SK-N-MC (cell line): ENCODE results near the gene SDK1.

ENCODE experiments used
- DNase-seq: peaks from one replicate; pipeline ENCODE4 v3.0.0-alpha.2; 2011; ENCODE audit warnings: low read depth, low spot score
- H3K27ac ChIP-seq: fragments of 200-600 bp; sonication (generic); 2 replicates; pipeline ENCODE4 v1.5.1; 2016; ENCODE audit warnings: mixed run types
- H3K36me3 ChIP-seq: fragments of 200-600 bp; sonication (generic); 2 replicates; pipeline ENCODE4 v1.6.1; 2017; ENCODE audit warnings: antibody characterized with exemption, low read length, mixed read lengths; ENCODE audit not compliant: insufficient read depth
- H3K4me3 ChIP-seq: fragments of 200-600 bp; sonication (generic); 2 replicates; pipeline ENCODE4 v1.5.1; 2016
- H3K9ac ChIP-seq: fragments of 200-600 bp; sonication (generic); 2 replicates; pipeline ENCODE4 v1.8.0; 2017; ENCODE audit warnings: mixed run types, mixed read lengths; ENCODE audit not compliant: insufficient read length
- H3K9me3 ChIP-seq: fragments of 200-600 bp; sonication (generic); 2 replicates; pipeline ENCODE4 v1.6.1; 2017; ENCODE audit warnings: low read depth, mild to moderate bottlenecking, antibody characterized with exemption, low read length, moderate library complexity, mixed read lengths
- EZH2 ChIP-seq: fragments of 200-600 bp; sonication (generic); IDR thresholded peaks from one replicate; pipeline ENCODE4 v1.6.1; 2017; ENCODE audit warnings: antibody characterized with exemption
- FOXP2 ChIP-seq: optimal IDR thresholded peaks from 2 replicates; pipeline ENCODE3; 2011; ENCODE audit warnings: mild to moderate bottlenecking, moderate library complexity; ENCODE audit not compliant: insufficient read depth; ENCODE audit errors: extremely low read length, control extremely low read depth
- POLR2AphosphoS5 ChIP-seq: IDR thresholded peaks from 2 replicates; pipeline ENCODE4 v1.6.1; 2012; ENCODE audit warnings: mild to moderate bottlenecking, low read depth, low read length, borderline replicate concordance

SDK1 gene

DNA sequence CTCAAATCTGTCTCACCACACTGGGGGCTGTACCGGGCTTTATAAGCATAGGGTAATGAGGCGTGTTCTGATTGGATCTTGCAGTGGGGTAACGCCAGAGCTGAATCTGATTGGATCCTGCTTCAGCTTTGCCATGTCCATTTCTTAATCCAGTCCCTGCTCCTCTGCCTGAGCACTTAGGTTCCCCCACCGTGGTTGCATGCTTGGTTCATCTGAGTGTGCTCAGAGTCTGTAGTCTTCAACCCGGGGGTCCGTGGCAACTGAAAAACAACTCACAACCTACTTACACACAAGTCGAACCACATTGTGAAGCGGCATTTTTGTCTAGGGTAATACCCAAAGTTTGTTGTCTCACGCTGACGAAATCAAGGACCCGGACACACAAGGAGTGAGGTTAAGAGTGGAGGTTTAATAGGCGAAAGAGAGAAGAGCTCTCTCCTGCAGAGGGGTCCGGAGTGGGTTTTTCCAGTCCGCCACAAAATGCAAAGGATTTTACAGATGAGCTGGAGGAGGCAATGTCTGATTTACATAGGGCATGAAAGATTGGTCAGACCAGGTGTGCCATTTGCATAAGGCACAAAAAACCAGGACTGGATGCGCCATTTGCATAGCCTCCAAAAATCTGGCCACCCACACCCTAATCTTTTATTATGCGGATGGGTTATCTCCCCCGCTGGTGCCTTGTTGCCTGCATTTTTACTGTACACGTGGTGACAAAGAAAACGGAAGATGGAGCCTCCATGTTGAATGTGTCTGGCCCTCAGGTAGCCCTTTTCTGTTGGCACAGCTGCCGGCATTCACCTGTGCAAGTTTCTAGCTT lies 739.3 kb downstream of the SDK1 start:
- Histone ChIP-seq H3K27ac (no peak overlapping the region), H3K9me3 (no peaks in the 10 kb centered on the region), H3K9ac (no peak overlapping the region), H3K4me3 (no peak overlapping the region), H3K36me3 (no peaks in the 10 kb centered on the region)
- DNase-seq: no peak
- TF ChIP-seq POLR2AphosphoS5 (no peak), FOXP2 (no peak), EZH2 (no peak)

DNA sequence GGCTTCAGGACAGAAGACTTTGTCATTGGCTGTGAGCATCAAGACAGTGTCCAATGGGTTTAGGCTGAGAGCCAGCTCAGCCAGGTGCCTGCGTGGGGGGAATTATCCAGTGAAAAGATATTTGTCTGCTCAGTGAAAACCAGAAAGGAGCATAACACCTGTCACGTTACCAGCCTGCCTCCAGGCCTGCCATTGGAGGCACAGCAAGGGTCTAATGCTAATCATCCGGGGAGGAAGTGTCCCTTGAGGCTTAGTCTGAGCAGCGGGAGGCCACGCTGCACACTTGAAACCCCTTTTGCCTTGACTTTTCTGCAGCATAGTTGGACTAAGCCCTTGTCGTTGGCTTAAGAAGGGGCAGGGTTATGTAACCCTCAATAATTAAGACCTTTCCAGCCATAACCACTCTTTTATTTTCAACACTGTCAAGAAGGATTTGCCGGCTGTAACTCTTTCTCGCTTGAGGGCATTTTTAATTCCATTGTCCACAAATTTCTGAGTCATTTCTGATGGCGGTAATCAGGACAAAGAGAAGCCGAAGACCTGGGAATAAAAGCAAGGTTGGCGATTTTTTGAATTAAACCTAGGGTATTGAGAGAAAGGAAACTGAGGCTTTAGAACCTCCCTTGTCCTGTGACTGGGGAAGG lies 741.5 kb downstream of the SDK1 start:
- DNase-seq: no peak
- H3K4me3 ChIP-seq: no peak overlapping the region
- H3K9me3 ChIP-seq: no peaks in the 10 kb centered on the region

DNA sequence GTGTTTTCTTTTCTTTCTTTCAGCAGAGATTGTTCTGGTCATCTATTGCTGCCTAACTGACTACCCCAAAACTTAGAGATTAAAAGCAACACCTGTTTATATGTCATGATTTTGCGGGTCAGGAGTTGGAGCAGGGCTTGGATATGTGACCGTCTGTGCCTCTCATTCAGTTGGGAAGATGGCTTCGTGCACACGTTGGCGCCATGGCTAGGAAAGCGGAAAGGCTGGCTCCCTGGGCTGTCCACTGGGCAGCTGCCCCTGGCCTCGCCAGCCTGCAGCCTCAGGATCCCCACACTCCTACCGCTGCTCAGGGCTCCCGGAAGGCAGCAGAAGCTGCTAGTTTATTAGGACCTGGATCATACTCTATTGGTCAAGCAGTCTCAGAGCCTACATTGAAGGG lies 742.9 kb downstream of the SDK1 start:
- H3K4me3 ChIP-seq: no peak overlapping the region
- no peak for DNase-seq
- no peaks in the 10 kb centered on the region; the same call in 1 of the 2 replicates for H3K36me3 ChIP-seq
- no peaks in the 10 kb centered on the region for H3K9me3 ChIP-seq
- H3K27ac ChIP-seq: no peak overlapping the region
- H3K9ac ChIP-seq: no peak overlapping the region
- TF ChIP-seq POLR2AphosphoS5 (no peak), EZH2 (no peak), FOXP2 (no peak)

More for the DNA sequence above, 741.5 kb downstream of the SDK1 start:
- Histone ChIP-seq H3K36me3 (no peaks in the 10 kb centered on the region), H3K27ac (no peak overlapping the region), H3K9ac (no peak overlapping the region)
- no peak for TF ChIP-seq FOXP2
- no peak for TF ChIP-seq EZH2
- TF ChIP-seq POLR2AphosphoS5: no peak

DNA sequence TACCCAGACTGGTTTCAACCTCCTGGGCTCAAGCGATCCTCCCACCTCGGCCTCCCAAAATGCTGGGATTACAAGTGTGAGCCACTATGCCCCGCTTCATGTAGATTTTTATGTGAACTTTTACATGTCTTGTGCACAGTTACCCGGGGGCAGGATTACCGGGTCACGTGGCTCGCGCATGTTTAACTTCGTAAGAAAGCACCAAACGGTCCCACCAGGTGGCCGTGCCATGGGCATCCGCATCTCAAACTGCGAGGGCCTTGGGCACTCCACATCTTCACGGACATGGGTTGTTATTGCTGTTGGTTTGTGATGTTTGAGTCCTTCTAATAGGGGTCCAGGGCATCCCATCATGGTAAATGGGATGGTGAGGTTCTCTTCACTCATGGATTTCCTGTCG lies 744.4 kb downstream of the SDK1 start:
- H3K4me3 ChIP-seq: no peak overlapping the region
- H3K9me3 ChIP-seq: no peaks in the 10 kb centered on the region
- H3K9ac ChIP-seq: no peak overlapping the region
- no peak for TF ChIP-seq EZH2
- TF ChIP-seq POLR2AphosphoS5: no peak
- TF ChIP-seq FOXP2: no peak
- DNase-seq: no peak
- peaks cover 3% of the 10 kb centered on the region; the same call in 1 of the 2 replicates for H3K36me3 ChIP-seq
- H3K27ac ChIP-seq: no peak overlapping the region

DNA sequence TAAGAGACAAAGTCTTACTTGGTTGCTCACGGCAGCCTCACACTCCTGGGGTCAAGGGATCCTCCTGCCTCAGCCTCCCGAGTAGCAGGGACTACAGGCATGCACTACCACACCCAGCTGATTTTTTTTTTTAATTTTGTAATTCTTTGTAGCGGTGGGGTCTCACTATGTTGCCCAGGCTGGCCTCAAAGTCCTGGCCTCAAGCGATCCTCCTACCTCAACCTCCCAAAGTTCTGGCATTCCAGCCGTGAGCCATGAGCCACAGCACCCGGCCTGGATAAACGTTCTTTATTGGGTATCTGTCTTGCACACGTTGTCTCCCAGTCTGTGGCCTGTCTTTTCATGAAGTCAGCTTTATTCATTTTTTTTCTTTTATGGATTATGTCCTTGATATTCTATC lies 744.9 kb downstream of the SDK1 start:
- no peak overlapping the region for H3K27ac ChIP-seq
- H3K9me3 ChIP-seq: no peaks in the 10 kb centered on the region
- H3K4me3 ChIP-seq: no peak overlapping the region
- peaks cover 3% of the 10 kb centered on the region; the same call in 1 of the 2 replicates for H3K36me3 ChIP-seq
- no peak overlapping the region for H3K9ac ChIP-seq
- no peak for DNase-seq
- TF ChIP-seq EZH2 (no peak), FOXP2 (no peak), POLR2AphosphoS5 (no peak)

DNA sequence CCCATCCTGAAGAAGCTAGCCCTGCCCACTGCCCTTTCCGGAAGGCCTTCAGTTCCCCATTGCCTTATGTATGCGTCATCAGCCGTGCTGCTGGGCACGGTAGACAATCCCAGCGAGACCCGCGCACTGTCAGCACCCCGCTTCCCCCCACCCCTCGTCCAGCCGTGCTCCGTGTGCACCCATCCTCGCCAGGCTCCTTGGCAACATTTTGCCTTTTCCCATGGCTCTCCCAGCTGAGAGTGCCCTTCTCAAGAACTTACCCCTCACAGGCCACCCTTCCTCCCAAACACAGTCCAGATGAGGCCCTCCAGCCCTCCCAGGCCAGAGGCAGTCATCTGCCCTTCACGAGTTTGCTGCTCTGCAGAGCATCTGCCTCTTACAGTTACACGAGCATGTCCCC lies 747.3 kb downstream of the SDK1 start:
- H3K4me3 ChIP-seq: no peak overlapping the region
- TF ChIP-seq FOXP2: no peak
- no peak for TF ChIP-seq EZH2
- peaks cover 12% of the 10 kb centered on the region; the same call in 1 of the 2 replicates for H3K36me3 ChIP-seq

DNA sequence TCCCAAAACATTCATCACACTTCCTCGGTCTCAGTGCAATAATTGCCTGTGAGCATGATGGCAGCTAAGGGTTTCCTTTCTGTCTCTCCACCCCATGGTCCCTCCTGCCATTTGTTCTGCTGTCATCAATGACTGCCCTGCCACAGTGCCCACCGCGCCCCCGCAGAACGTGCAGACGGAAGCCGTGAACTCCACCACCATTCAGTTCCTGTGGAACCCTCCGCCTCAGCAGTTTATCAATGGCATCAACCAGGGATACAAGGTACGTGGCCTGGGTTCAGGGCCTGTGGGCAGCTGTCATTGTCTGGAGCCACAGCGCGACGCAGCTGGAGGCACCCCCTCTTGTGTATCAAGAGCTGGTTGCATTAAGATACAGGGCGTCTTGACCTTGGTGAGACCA lies 748.1 kb downstream of the SDK1 start:
- no peaks in the 10 kb centered on the region for H3K9me3 ChIP-seq
- no peak overlapping the region for H3K4me3 ChIP-seq
- H3K36me3 ChIP-seq: peaks cover 16% of the 10 kb centered on the region
- no peak for DNase-seq
- TF ChIP-seq POLR2AphosphoS5 (no peak), EZH2 (no peak), FOXP2 (no peak)
- H3K27ac ChIP-seq: no peak overlapping the region
- H3K9ac ChIP-seq: no peak overlapping the region

More for the DNA sequence above, 747.3 kb downstream of the SDK1 start:
- Histone ChIP-seq H3K9me3 (no peaks in the 10 kb centered on the region), H3K27ac (no peak overlapping the region), H3K9ac (no peak overlapping the region)
- DNase-seq: no peak

DNA sequence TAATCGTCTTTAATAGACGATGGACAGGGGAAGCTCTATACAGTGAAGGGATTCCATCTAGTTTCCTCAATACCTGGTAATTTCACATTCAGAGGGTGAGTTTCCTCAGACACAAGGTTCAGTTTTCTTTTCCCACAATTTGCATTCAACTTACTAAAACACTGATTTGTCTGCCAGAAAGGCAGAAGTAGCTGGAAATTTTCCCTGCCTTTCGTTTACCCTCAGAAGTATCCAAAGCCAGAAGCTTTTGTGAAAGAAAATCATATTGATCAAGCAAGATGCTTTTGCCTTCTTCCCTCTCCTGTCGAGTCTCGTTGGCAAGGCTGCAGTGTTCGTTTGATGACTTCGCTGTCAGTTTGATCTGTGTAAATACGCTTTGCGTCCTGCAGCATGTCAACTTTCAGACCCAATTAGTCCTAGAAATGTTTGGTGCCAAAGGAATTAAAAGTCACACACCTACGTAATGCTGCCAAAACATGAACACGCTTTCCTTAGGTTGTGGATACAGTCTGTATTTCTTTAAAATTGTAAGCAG lies 749.1 kb downstream of the SDK1 start:
- TF ChIP-seq EZH2: no peak
- no peak for TF ChIP-seq POLR2AphosphoS5
- TF ChIP-seq FOXP2: no peak
- Histone ChIP-seq H3K9ac (no peak overlapping the region), H3K27ac (no peak overlapping the region), H3K36me3 (peaks cover 23% of the 10 kb centered on the region), H3K4me3 (no peak overlapping the region), H3K9me3 (no peaks in the 10 kb centered on the region)
- DNase-seq: no peak
